G401.6 (cell line): Measurements from ENCODE around the gene MEF2D.

Source experiments
- FAIRE-seq: peaks from 2 replicates; lab custom pipeline; 2012; peaks lifted over from hg19 to GRCh38; lab: Jason Lieb, UNC

MEF2D gene

DNA sequence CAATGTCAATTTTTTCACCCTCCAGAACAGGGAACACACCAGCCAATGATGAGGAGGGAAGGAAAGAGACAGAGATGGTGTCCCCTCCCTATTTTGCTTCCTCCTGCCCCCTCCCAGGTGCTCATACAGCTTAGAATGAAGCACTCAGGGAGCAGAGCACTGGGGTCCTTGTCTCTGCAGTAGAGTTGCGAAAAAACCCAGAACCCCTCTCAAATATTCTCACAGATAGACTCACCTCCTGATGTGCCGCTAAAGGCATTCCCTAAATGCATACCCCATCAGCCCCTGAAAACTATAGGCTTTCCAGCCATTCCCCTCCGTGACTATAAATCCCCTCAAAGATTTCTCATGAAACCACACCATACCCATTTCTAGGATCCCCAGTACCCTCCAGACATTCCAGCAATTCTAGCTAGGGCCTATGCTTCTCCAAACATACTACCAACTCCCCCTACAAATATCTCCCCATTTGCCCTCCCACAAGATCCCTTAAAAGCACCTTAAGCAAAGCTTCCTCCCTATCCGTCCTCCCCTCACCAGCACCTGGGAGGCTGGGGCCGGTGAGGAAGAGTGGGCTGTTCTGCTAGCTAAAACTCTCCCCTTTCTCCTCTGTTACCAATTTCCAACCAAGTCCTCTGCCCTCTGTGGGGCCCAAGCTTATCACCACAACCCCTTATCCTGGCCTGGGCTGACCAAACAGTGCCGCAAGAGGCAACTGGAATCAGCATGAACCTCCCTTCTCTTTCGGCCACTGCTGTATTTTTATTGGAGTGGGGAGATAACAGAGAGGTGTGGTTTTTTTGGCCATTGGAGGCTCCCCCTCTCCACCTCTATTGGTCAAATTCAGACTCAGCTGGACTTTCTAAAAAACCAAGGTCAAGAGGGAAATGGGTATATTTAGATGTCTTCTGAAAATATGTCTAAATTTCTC is 76.9 kb downstream of the MEF2D start:
- no peak for FAIRE-seq

DNA sequence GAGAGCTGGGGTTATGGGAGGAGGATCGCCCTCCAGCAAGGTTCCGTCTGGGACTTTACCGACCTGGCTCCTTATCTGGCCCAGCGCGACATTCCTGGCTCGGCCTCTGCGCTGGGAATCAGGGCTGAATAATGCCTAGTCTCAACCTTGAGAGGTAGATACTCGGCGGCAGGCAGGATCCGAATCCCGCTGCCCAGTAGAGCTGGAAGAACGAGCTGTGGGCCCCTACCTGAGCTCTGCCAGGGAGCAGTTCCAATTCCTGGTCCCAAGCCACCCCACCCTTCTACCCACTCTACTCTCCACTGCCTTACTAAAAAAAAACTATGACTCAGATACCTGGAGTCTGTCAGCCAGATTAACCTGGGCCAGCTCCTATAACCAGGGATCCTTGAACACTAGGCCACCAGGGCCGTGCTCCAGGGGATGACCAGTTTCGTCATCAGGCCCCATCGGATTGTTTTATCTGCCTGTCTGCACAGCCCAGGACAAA is 77.9 kb downstream of the MEF2D start:
- FAIRE-seq, result no peak

- no peak for FAIRE-seq
Observed at GRCh38 chr1:156421939-156422601, 78.5 kb downstream of the MEF2D start.

- FAIRE-seq, result no peak
Observed at GRCh38 chr1:156421062-156421938, 79.3 kb downstream of the MEF2D start.

DNA sequence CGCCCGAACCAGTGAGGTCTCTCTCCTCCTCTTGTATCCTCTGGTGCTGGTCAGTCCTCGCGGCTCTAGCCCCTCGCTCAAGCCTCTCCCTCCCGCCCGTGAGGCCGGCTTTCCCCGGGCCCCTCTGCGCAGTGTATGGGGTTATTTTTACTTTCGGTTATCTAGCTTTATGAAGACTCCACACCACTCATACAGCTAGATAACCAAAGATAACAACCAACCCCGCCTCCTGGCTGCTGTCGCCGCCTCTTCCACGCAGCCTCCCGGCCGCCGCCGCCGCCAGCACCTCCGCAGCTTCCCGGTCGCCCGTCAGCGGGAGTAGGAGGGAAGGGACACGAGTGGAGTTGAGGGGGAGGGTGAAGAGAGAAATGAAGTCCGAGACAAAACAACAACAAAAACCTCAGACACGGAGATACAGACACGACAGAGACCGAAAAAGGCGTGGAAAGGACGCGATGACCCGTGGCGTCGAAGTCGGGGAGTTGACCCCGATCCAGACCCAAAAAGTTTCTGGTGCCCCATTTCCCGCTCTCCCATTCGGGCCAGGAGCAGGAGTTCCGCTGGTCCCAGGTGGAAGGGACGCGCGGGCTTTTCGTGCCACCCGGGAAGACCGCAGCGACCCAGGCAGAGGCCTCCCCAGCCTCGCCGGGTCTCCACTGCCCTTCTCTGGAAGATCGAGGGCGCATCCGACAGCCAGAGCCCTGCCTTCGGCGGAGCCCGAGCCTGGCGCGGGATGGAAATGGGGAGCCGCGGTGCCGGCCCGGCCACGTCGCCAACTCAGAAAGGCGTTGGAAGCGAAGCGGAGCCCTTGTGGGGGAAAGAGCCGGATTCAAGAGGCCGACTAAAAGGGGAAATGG is 80.1 kb downstream of the MEF2D start:
- no peak for FAIRE-seq

- FAIRE-seq, result no peak
Observed at GRCh38 chr1:156419854-156420204, 80.7 kb downstream of the MEF2D start.

- FAIRE-seq, result no peak
Observed at GRCh38 chr1:156418416-156419070, 82.0 kb downstream of the MEF2D start.

GRCh38 chr1:156417401-156418020 is 83.1 kb downstream of the MEF2D start:
- no peak for FAIRE-seq

GRCh38 chr1:156416993-156417392 is 83.6 kb downstream of the MEF2D start:
- FAIRE-seq, result no peak

GRCh38 chr1:156414461-156415064 is 86.0 kb downstream of the MEF2D start:
- FAIRE-seq, result no peak
